ENCODE results near the gene FGFR2.
"Not testable (repeated sequence)": the region's sequence is repeated elsewhere in the genome, so short reads cannot be mapped to it uniquely, and the experiment has no call there.

DNA sequence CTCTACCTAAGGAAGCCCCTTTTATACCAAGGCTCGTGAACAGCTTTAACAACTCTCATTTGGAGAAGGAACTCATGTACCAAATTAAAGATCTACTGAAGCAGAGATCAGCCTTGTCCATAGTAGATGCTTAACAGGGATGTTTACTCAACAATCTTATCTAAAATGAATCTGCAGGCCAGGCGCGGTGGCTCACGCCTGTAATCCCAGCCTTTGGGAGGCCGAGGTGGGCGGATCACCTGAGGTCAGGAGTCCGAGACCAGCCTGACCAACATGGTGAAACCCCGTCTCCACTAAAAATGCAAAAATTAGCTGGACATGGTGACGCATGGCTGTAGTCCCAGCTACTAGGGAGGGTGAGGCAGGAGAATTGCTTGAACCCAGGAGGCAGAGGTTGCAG lies 43.3 kb downstream of the FGFR2 start:
- TF ChIP-seq, protein P1, sequence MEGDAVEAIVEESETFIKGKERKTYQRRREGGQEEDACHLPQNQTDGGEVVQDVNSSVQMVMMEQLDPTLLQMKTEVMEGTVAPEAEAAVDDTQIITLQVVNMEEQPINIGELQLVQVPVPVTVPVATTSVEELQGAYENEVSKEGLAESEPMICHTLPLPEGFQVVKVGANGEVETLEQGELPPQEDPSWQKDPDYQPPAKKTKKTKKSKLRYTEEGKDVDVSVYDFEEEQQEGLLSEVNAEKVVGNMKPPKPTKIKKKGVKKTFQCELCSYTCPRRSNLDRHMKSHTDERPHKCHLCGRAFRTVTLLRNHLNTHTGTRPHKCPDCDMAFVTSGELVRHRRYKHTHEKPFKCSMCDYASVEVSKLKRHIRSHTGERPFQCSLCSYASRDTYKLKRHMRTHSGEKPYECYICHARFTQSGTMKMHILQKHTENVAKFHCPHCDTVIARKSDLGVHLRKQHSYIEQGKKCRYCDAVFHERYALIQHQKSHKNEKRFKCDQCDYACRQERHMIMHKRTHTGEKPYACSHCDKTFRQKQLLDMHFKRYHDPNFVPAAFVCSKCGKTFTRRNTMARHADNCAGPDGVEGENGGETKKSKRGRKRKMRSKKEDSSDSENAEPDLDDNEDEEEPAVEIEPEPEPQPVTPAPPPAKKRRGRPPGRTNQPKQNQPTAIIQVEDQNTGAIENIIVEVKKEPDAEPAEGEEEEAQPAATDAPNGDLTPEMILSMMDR (IDR thresholded peaks at IDR 0.05): not testable (repeated sequence)
- TF ChIP-seq POLR2AphosphoS5 (IDR thresholded peaks at IDR 0.05): not testable (repeated sequence)
